A673 (cell line): Measurements from ENCODE around the gene OR6S1. TPM values are rescaled to one million over a fixed set of nuclear protein-coding genes. Genes with fewer than 3 reads are reported as not detected.

Experiments used
- BruUV-seq: library from RNA; stranded (reverse); fragments of 400-500 nt; replicated peaks from 2 replicates; lab custom pipeline; 2021; lab: Mats Ljungman, UMichigan
- CTCF ChIA-PET: fragments of 300-600 bp; sonication (Branson Sonifier 250); formaldehyde crosslinking; loops from one replicate; lab custom pipeline; 2022; ENCODE audit warnings: antibody characterized with exemption; lab: Charles Lee
- POLR2A ChIA-PET: fragments of 300-600 bp; sonication (Branson Sonifier 250); formaldehyde crosslinking; loops from one replicate; lab custom pipeline; 2022; ENCODE audit warnings: antibody characterized with exemption; ENCODE audit not compliant: low non-redundant PET; lab: Charles Lee
- DNase-seq: peaks from one replicate; pipeline ENCODE4 v3.0.0-alpha.2; 2015; ENCODE audit warnings: low spot score
- H3K27ac ChIP-seq: fragments of 200-600 bp; sonication (generic); 2 replicates; pipeline ENCODE4 v1.5.1; 2016; ENCODE audit warnings: mixed run types, low read depth, mild to moderate bottlenecking, mixed read lengths, antibody characterized with exemption, low read length; ENCODE audit not compliant: poor library complexity, severe bottlenecking
- H3K27me3 ChIP-seq: fragments of 200-600 bp; sonication (generic); replicated peaks from 2 replicates; pipeline ENCODE4 v1.6.1; 2017; ENCODE audit warnings: mixed run types, low read depth, mild to moderate bottlenecking, mixed read lengths, antibody characterized with exemption, low read length; ENCODE audit not compliant: insufficient read depth, poor library complexity
- H3K36me3 ChIP-seq: fragments of 200-600 bp; sonication (generic); 2 replicates; pipeline ENCODE4 v1.6.1; 2016; ENCODE audit warnings: mixed run types, mild to moderate bottlenecking, mixed read lengths, antibody characterized with exemption, low read length; ENCODE audit not compliant: insufficient read depth, poor library complexity, severe bottlenecking
- H3K4me1 ChIP-seq: fragments of 200-600 bp; sonication (generic); 2 replicates; pipeline ENCODE4 v1.6.1; 2017; ENCODE audit warnings: mixed run types, mild to moderate bottlenecking, mixed read lengths, antibody characterized with exemption, low read length; ENCODE audit not compliant: insufficient read depth, poor library complexity, severe bottlenecking
- H3K4me3 ChIP-seq: fragments of 200-600 bp; sonication (generic); 2 replicates; pipeline ENCODE4 v1.5.1; 2016; ENCODE audit warnings: low read depth, mixed run types, mild to moderate bottlenecking, mixed read lengths, low read length; ENCODE audit not compliant: poor library complexity, severe bottlenecking
- H3K9me3 ChIP-seq: fragments of 200-600 bp; sonication (generic); 2 replicates; pipeline ENCODE4 v1.6.1; 2016; ENCODE audit warnings: mixed run types, low read depth, mild to moderate bottlenecking, mixed read lengths, antibody characterized with exemption, low read length; ENCODE audit not compliant: poor library complexity, severe bottlenecking
- CTCF ChIP-seq: fragments of 300-800, 200-600 bp; sonication (generic); conservative IDR thresholded peaks from 2 replicates; pipeline ENCODE4 v1.5.1; 2017; ENCODE audit warnings: low read depth, mild to moderate bottlenecking, antibody characterized with exemption, low read length, moderate library complexity, mixed read lengths
- EZH2 ChIP-seq: fragments of 200-600 bp; sonication (generic); IDR thresholded peaks from 2 replicates; pipeline ENCODE4 v1.6.1; 2017; ENCODE audit warnings: borderline replicate concordance, low read depth, mild to moderate bottlenecking, mixed read lengths, antibody characterized with exemption, low read length; ENCODE audit not compliant: poor library complexity, severe bottlenecking
- intact Hi-C: fragments of 100-400 bp; cut with micrococcal nuclease; formaldehyde crosslinking; loops from one replicate; pipeline ENCODE4 v1.10.0; 2022; ENCODE audit not compliant: unreplicated experiment
- total RNA-seq: library from RNA; stranded (reverse); gene quantifications from 2 replicates; pipeline ENCODE4 v1.2.3, GENCODE V29; 2021

OR6S1 gene
- total RNA-seq, 1 experiment from 2014 or later = not detected

GRCh38 chr14:20661197-20661596, 19.7 kb upstream of the OR6S1 start:
- H3K27me3 ChIP-seq = peaks cover 23% of the 10 kb centered on the region

GRCh38 chr14:20659813-20660395, 18.4 kb upstream of the OR6S1 start:
- intact Hi-C loops = no loop called here
- DNase-seq = no peak
- Histone ChIP-seq H3K27ac (no peak overlapping the region), H3K4me1 (no peaks in the 10 kb centered on the region), H3K4me3 (no peak overlapping the region), H3K9me3 (no peaks in the 10 kb centered on the region), H3K27me3 (peaks cover 30% of the 10 kb centered on the region), H3K36me3 (no peaks in the 10 kb centered on the region)
- BruUV-seq = no TSS peak
- ChIA-PET CTCF (no interaction called here), POLR2A (no interaction called here)
- TF ChIP-seq CTCF (no peak), EZH2 (no peak)

More at GRCh38 chr14:20661197-20661596, 19.7 kb upstream of the OR6S1 start:
- POLR2A ChIA-PET = no interaction called here
- BruUV-seq = no TSS peak
- no peak for DNase-seq
- Histone ChIP-seq H3K36me3 (no peaks in the 10 kb centered on the region), H3K4me1 (no peaks in the 10 kb centered on the region), H3K4me3 (no peak overlapping the region), H3K9me3 (no peaks in the 10 kb centered on the region), H3K27ac (no peak overlapping the region)
- intact Hi-C loops = no loop called here
- CTCF ChIA-PET = no interaction called here
- TF ChIP-seq CTCF (no peak), EZH2 (no peak)

GRCh38 chr14:20659336-20659735, 17.8 kb upstream of the OR6S1 start:
- ChIA-PET POLR2A (no interaction called here), CTCF (no interaction called here)
- intact Hi-C loops = no loop called here
- Histone ChIP-seq H3K27ac (no peak overlapping the region), H3K4me1 (no peaks in the 10 kb centered on the region), H3K9me3 (no peaks in the 10 kb centered on the region), H3K4me3 (no peak overlapping the region), H3K27me3 (peaks cover 30% of the 10 kb centered on the region), H3K36me3 (no peaks in the 10 kb centered on the region)
- TF ChIP-seq EZH2 = no peak
- TF ChIP-seq CTCF = no peak
- no TSS peak for BruUV-seq
- DNase-seq = no peak
